CD4-positive, alpha-beta T cell (primary cell): ENCODE results near the gene RAX. TPM values are rescaled to one million over a fixed set of nuclear protein-coding genes. Genes with fewer than 3 reads are reported as not detected.

ENCODE experiments used
- ATAC-seq: fragments of 200-7000 bp; cut with Tn5 transposase; one replicate; pipeline ENCODE4 v1.10.0; 2022; ENCODE audit warnings: mild to moderate bottlenecking; ENCODE audit not compliant: poor library complexity
- CTCF ChIA-PET: fragments of 350-600 bp; sonication (Branson Sonifier 250); formaldehyde crosslinking; loops from one replicate; lab custom pipeline; 2021; ENCODE audit warnings: antibody characterized with exemption, inconsistent platforms; lab: Charles Lee
- POLR2A ChIA-PET: fragments of 350-600 bp; sonication (Branson Sonifier 250); formaldehyde crosslinking; loops from one replicate; lab custom pipeline; 2021; ENCODE audit warnings: antibody characterized with exemption, inconsistent platforms; lab: Charles Lee
- DNase-seq, 14 experiments: peaks; one replicate each; pipeline ENCODE4 v3.0.0-alpha.2; 2013 to 2020; ENCODE audit warnings: mixed read lengths in 2 of 14
- H3K27ac ChIP-seq, 2 donors: one replicate each; pipeline versions ENCODE4 v1.5.1 to v1.7.0; 2013; ENCODE audit warnings: low read length in 2 of 2, low read depth in 1 of 2, mild to moderate bottlenecking in 1 of 2
- H3K27me3 ChIP-seq, 2 experiments: 1 replicate in 1 of 2; 2 replicates in 1 of 2; pipeline versions ENCODE4 v1.6.1 to v1.7.0; 2013; ENCODE audit warnings: low read length in 2 of 2, control low read depth in 1 of 2, mild to moderate bottlenecking in 1 of 2, moderate library complexity in 1 of 2; ENCODE audit not compliant: insufficient read depth in 2 of 2, control insufficient read depth in 1 of 2
- H3K36me3 ChIP-seq: one replicate; pipeline ENCODE4 v1.6.1; 2013; ENCODE audit warnings: low read length, control low read depth; ENCODE audit not compliant: insufficient read depth
- H3K4me1 ChIP-seq: one replicate; pipeline ENCODE4 v1.6.1; 2013; ENCODE audit warnings: low read length, control low read depth; ENCODE audit not compliant: insufficient read depth
- H3K4me3 ChIP-seq: one replicate; pipeline ENCODE4 v1.5.1; 2013; ENCODE audit warnings: mild to moderate bottlenecking, low read length, moderate library complexity
- H3K9me3 ChIP-seq, 2 experiments: 1 replicate in 1 of 2; 2 replicates in 1 of 2; pipeline versions ENCODE4 v1.6.1 to v1.7.0; 2013; ENCODE audit warnings: low read length in 2 of 2, mild to moderate bottlenecking in 2 of 2, control low read depth in 1 of 2, moderate library complexity in 1 of 2; ENCODE audit not compliant: control insufficient read depth in 1 of 2, insufficient read depth in 1 of 2
- H3K27ac Mint-ChIP-seq: one replicate; pipeline ENCODE4 v1.8.0; 2020; ENCODE audit warnings: mixed read lengths
- H3K27me3 Mint-ChIP-seq: one replicate; pipeline ENCODE4 v1.8.0; 2021; ENCODE audit warnings: mixed read lengths
- H3K36me3 Mint-ChIP-seq: one replicate; pipeline ENCODE4 v1.8.0; 2021; ENCODE audit warnings: low read depth, mixed read lengths
- H3K4me1 Mint-ChIP-seq: one replicate; pipeline ENCODE4 v1.8.0; 2021; ENCODE audit warnings: low read depth, mixed read lengths
- H3K4me3 Mint-ChIP-seq: one replicate; pipeline ENCODE4 v1.8.0; 2020; ENCODE audit warnings: mild to moderate bottlenecking, mixed read lengths
- H3K9me3 Mint-ChIP-seq: one replicate; pipeline ENCODE4 v1.8.0; 2020; ENCODE audit warnings: mixed read lengths
- intact Hi-C, 2 experiments: fragments of 100-400 bp; cut with DNase I in 1 of 2; cut with micrococcal nuclease in 1 of 2; formaldehyde crosslinking; loops; one replicate each; pipeline versions ENCODE4 v1.15.1 to v1.9.0; 2023 to 2025; cut with DNase I, micrococcal nuclease
- total RNA-seq, 174 experiments: library from RNA in 2 of 174; stranded (reverse) in 2 of 174; gene quantifications; one replicate each; pipeline ENCODE4 v1.2.3 and lab custom pipeline; 2021 to 2026
- TF ChIP-seq, protein P1 (sequence below): fragments of 200-600 bp; IDR thresholded peaks from one replicate; pipeline ENCODE4 v1.8.0; 2022; ENCODE audit warnings: antibody characterized with exemption, mild to moderate bottlenecking

Gene RAX
- total RNA-seq, 2 experiments from 2014 or later = not detected

GRCh38 chr18:59293317-59293716, 20.1 kb upstream of the RAX start:
- Mint-ChIP-seq H3K4me3 (no peak overlapping the region), H3K4me1 (no peaks in the 10 kb centered on the region), H3K27me3 (peaks cover 62% of the 10 kb centered on the region), H3K9me3 (no peaks in the 10 kb centered on the region), H3K36me3 (no peaks in the 10 kb centered on the region), H3K27ac (no peak overlapping the region)
- Histone ChIP-seq H3K9me3 (no peaks in the 10 kb centered on the region), H3K27ac (no peak overlapping the region), H3K4me3 (no peak overlapping the region), H3K27me3 (peaks cover 7 to 28% of the 10 kb centered on the region in 2 experiments), H3K4me1 (no peaks in the 10 kb centered on the region), H3K36me3 (no peaks in the 10 kb centered on the region)
- ATAC-seq = no peak
- DNase-seq = no peak
- POLR2A ChIA-PET = no interaction called here
- TF ChIP-seq, protein P1, sequence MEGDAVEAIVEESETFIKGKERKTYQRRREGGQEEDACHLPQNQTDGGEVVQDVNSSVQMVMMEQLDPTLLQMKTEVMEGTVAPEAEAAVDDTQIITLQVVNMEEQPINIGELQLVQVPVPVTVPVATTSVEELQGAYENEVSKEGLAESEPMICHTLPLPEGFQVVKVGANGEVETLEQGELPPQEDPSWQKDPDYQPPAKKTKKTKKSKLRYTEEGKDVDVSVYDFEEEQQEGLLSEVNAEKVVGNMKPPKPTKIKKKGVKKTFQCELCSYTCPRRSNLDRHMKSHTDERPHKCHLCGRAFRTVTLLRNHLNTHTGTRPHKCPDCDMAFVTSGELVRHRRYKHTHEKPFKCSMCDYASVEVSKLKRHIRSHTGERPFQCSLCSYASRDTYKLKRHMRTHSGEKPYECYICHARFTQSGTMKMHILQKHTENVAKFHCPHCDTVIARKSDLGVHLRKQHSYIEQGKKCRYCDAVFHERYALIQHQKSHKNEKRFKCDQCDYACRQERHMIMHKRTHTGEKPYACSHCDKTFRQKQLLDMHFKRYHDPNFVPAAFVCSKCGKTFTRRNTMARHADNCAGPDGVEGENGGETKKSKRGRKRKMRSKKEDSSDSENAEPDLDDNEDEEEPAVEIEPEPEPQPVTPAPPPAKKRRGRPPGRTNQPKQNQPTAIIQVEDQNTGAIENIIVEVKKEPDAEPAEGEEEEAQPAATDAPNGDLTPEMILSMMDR = no peak
- CTCF ChIA-PET = no interaction called here
- intact Hi-C loops = no loop called here

DNA sequence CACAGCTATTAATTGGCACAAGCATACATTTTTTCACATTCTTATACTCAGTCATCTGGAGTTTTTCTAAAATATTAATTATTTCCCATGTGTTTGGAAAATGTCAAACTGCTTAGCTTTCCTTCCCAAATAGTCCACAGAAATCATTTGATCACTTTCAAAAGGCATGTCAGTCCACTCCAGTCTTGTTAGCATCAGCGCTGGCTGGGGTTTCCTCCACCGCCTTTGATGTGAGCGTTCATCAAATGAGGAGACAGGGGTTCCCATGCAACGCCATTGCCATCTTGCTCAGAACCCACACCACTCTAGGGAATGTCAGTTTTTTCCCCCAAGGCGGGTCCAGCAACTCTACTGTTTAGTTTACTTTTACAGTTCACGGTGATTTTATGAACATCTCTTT, 13.1 kb upstream of the RAX start:
- Mint-ChIP-seq H3K27me3 (peaks cover 63% of the 10 kb centered on the region), H3K9me3 (no peaks in the 10 kb centered on the region), H3K4me3 (no peak overlapping the region), H3K4me1 (no peaks in the 10 kb centered on the region), H3K36me3 (no peaks in the 10 kb centered on the region), H3K27ac (no peak overlapping the region)
- ATAC-seq = no peak
- intact Hi-C loops = no loop called here
- Histone ChIP-seq H3K36me3 (no peaks in the 10 kb centered on the region), H3K4me1 (no peaks in the 10 kb centered on the region), H3K27me3 (peaks cover 9 to 43% of the 10 kb centered on the region in 2 experiments), H3K27ac (no peak overlapping the region), H3K4me3 (no peak overlapping the region), H3K9me3 (no peaks in the 10 kb centered on the region)
- TF ChIP-seq, protein P1 = no peak
- POLR2A ChIA-PET = no interaction called here
- CTCF ChIA-PET = no interaction called here
- no peak for DNase-seq

GRCh38 chr18:59282341-59282740, 9.1 kb upstream of the RAX start:
- Mint-ChIP-seq H3K4me1 (no peaks in the 10 kb centered on the region), H3K36me3 (no peaks in the 10 kb centered on the region), H3K27ac (no peak overlapping the region), H3K9me3 (no peaks in the 10 kb centered on the region), H3K27me3 (peaks cover 86% of the 10 kb centered on the region), H3K4me3 (no peak overlapping the region)
- H3K9me3 ChIP-seq = no peaks in the 10 kb centered on the region
- H3K4me3 ChIP-seq = no peak overlapping the region
- no peaks in the 10 kb centered on the region for H3K4me1 ChIP-seq
- ChIA-PET POLR2A (no interaction called here), CTCF (no interaction called here)
- DNase-seq (no peak), ATAC-seq (no peak)
- peaks cover 31 to 69% of the 10 kb centered on the region in 2 experiments for H3K27me3 ChIP-seq
- TF ChIP-seq, protein P1 = no peak
- intact Hi-C loops = no loop called here
- H3K36me3 ChIP-seq = no peaks in the 10 kb centered on the region
- no peak overlapping the region for H3K27ac ChIP-seq
